MM.1S (cell line): Measurements from ENCODE around the gene CFAP69.

ENCODE experiments used
- CTCF ChIP-seq: fragments of 300-600 bp; sonication (generic); IDR thresholded peaks from 2 replicates; pipeline ENCODE4 v1.5.1; 2016; ENCODE audit warnings: antibody characterized with exemption, low read length, mixed read lengths
- EZH2 ChIP-seq: fragments of 300-600 bp; sonication (generic); optimal IDR thresholded peaks from 2 replicates; pipeline ENCODE3; 2017; ENCODE audit warnings: low read depth, mild to moderate bottlenecking, antibody characterized with exemption, low read length, mixed read lengths
- EZH2phosphoT487 ChIP-seq: fragments of 300-600 bp; sonication (generic); IDR thresholded peaks from 2 replicates; pipeline ENCODE4 v1.6.1; 2018; ENCODE audit warnings: antibody characterized with exemption, low read length

- TF ChIP-seq CTCF (no peak), EZH2 (no peak), EZH2phosphoT487 (no peak)
Observed at GRCh38 chr7:90345595-90346335, 100.8 kb downstream of the CFAP69 start.
